A673 (cell line): ENCODE results near the gene MRM3. TPM values are rescaled to one million over a fixed set of nuclear protein-coding genes. Genes with fewer than 3 reads are reported as not detected.

ENCODE experiments used
- BruUV-seq: library from RNA; stranded (reverse); fragments of 400-500 nt; replicated peaks from 2 replicates; lab custom pipeline; 2021; lab: Mats Ljungman, UMichigan
- CTCF ChIA-PET: fragments of 300-600 bp; sonication (Branson Sonifier 250); formaldehyde crosslinking; loops from one replicate; lab custom pipeline; 2022; ENCODE audit warnings: antibody characterized with exemption; lab: Charles Lee
- POLR2A ChIA-PET: fragments of 300-600 bp; sonication (Branson Sonifier 250); formaldehyde crosslinking; loops from one replicate; lab custom pipeline; 2022; ENCODE audit warnings: antibody characterized with exemption; ENCODE audit not compliant: low non-redundant PET; lab: Charles Lee
- DNase-seq: peaks from one replicate; pipeline ENCODE4 v3.0.0-alpha.2; 2015; ENCODE audit warnings: low spot score
- H3K27ac ChIP-seq: fragments of 200-600 bp; sonication (generic); 2 replicates; pipeline ENCODE4 v1.5.1; 2016; ENCODE audit warnings: mixed run types, low read depth, mild to moderate bottlenecking, mixed read lengths, antibody characterized with exemption, low read length; ENCODE audit not compliant: poor library complexity, severe bottlenecking
- H3K27me3 ChIP-seq: fragments of 200-600 bp; sonication (generic); replicated peaks from 2 replicates; pipeline ENCODE4 v1.6.1; 2017; ENCODE audit warnings: mixed run types, low read depth, mild to moderate bottlenecking, mixed read lengths, antibody characterized with exemption, low read length; ENCODE audit not compliant: insufficient read depth, poor library complexity
- H3K36me3 ChIP-seq: fragments of 200-600 bp; sonication (generic); 2 replicates; pipeline ENCODE4 v1.6.1; 2016; ENCODE audit warnings: mixed run types, mild to moderate bottlenecking, mixed read lengths, antibody characterized with exemption, low read length; ENCODE audit not compliant: insufficient read depth, poor library complexity, severe bottlenecking
- H3K4me1 ChIP-seq: fragments of 200-600 bp; sonication (generic); 2 replicates; pipeline ENCODE4 v1.6.1; 2017; ENCODE audit warnings: mixed run types, mild to moderate bottlenecking, mixed read lengths, antibody characterized with exemption, low read length; ENCODE audit not compliant: insufficient read depth, poor library complexity, severe bottlenecking
- H3K4me3 ChIP-seq: fragments of 200-600 bp; sonication (generic); 2 replicates; pipeline ENCODE4 v1.5.1; 2016; ENCODE audit warnings: low read depth, mixed run types, mild to moderate bottlenecking, mixed read lengths, low read length; ENCODE audit not compliant: poor library complexity, severe bottlenecking
- H3K9me3 ChIP-seq: fragments of 200-600 bp; sonication (generic); 2 replicates; pipeline ENCODE4 v1.6.1; 2016; ENCODE audit warnings: mixed run types, low read depth, mild to moderate bottlenecking, mixed read lengths, antibody characterized with exemption, low read length; ENCODE audit not compliant: poor library complexity, severe bottlenecking
- EZH2 ChIP-seq: fragments of 200-600 bp; sonication (generic); IDR thresholded peaks from 2 replicates; pipeline ENCODE4 v1.6.1; 2017; ENCODE audit warnings: borderline replicate concordance, low read depth, mild to moderate bottlenecking, mixed read lengths, antibody characterized with exemption, low read length; ENCODE audit not compliant: poor library complexity, severe bottlenecking
- intact Hi-C: fragments of 100-400 bp; cut with micrococcal nuclease; formaldehyde crosslinking; loops from one replicate; pipeline ENCODE4 v1.10.0; 2022; ENCODE audit not compliant: unreplicated experiment
- total RNA-seq: library from RNA; stranded (reverse); gene quantifications from 2 replicates; pipeline ENCODE4 v1.2.3, GENCODE V29; 2021
- TF ChIP-seq, protein P1 (sequence below): fragments of 300-800, 200-600 bp; sonication (generic); conservative IDR thresholded peaks from 2 replicates; pipeline ENCODE4 v1.5.1; 2017; ENCODE audit warnings: low read depth, mild to moderate bottlenecking, antibody characterized with exemption, low read length, moderate library complexity, mixed read lengths

The MRM3 gene
- total RNA-seq, 1 experiment from 2014 or later = 39.5 TPM

DNA sequence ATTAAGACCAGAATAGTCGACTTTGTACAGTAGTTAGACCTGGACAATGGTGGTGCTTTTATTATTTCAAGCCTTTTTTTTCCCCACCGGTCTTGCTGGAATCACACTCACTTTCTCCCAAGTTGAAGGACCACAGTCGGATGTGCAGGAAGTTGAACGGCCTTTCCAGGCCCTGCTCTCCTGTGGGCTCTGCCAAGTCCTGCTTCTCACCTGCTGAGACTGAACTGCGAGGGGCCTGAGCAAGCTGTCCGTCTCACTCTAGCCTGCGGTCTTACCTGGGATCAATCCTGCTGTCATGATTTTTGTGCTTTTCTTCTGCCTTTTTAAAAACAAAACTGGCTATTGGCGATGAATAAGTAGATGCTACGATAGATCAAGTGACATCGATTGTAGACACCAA is 48.4 kb upstream of the MRM3 start:
- TF ChIP-seq, protein P1, sequence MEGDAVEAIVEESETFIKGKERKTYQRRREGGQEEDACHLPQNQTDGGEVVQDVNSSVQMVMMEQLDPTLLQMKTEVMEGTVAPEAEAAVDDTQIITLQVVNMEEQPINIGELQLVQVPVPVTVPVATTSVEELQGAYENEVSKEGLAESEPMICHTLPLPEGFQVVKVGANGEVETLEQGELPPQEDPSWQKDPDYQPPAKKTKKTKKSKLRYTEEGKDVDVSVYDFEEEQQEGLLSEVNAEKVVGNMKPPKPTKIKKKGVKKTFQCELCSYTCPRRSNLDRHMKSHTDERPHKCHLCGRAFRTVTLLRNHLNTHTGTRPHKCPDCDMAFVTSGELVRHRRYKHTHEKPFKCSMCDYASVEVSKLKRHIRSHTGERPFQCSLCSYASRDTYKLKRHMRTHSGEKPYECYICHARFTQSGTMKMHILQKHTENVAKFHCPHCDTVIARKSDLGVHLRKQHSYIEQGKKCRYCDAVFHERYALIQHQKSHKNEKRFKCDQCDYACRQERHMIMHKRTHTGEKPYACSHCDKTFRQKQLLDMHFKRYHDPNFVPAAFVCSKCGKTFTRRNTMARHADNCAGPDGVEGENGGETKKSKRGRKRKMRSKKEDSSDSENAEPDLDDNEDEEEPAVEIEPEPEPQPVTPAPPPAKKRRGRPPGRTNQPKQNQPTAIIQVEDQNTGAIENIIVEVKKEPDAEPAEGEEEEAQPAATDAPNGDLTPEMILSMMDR = no peak
- no peak for TF ChIP-seq EZH2
- Histone ChIP-seq H3K27ac (no peak overlapping the region), H3K4me3 (peak overlapping the region; percentile 89), H3K9me3 (no peaks in the 10 kb centered on the region), H3K4me1 (no peaks in the 10 kb centered on the region), H3K36me3 (peaks cover 35% of the 10 kb centered on the region), H3K27me3 (no peaks in the 10 kb centered on the region)
- POLR2A ChIA-PET = no interaction called here
- CTCF ChIA-PET = no interaction called here
- intact Hi-C loops = no loop called here
- TSS peak; percentile 54 for BruUV-seq
- DNase-seq = no peak

DNA sequence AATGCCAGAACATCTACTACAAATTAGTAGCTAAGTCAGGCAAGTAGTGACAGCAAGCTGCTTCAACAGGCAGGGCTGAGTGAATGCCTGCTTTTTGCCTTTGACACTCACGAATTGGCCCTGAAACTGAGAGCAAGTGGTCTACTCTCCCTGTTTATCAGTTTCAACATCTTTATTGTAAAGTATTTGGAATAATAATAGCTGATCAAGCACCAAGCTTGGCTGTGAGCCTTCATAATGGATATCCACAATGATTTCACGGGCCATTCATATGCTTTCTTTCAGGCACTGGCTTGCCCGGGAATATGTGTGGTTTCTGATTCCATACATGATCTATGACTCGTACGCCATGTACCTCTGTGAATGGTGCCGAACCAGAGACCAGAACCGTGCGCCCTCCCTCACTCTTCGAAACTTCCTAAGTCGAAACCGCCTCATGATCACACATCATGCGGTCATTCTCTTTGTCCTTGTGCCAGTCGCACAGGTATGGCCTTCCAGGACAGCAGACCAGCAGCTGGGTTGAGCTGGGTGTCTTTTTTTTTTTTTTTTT is 44.5 kb upstream of the MRM3 start:
- POLR2A ChIA-PET = no interaction called here
- intact Hi-C loops = no loop called here
- no TSS peak for BruUV-seq
- Histone ChIP-seq H3K27ac (no peak overlapping the region), H3K9me3 (no peaks in the 10 kb centered on the region), H3K4me3 (no peak overlapping the region), H3K4me1 (no peaks in the 10 kb centered on the region), H3K27me3 (no peaks in the 10 kb centered on the region), H3K36me3 (peaks cover 68% of the 10 kb centered on the region)
- TF ChIP-seq, protein P1 = no peak
- no peak for DNase-seq
- CTCF ChIA-PET = interaction anchor here (0.6 kb wide), 1 partner anchor 109 kb away, joined by 6 read pairs; no protein-coding TSS in a partner anchor

DNA sequence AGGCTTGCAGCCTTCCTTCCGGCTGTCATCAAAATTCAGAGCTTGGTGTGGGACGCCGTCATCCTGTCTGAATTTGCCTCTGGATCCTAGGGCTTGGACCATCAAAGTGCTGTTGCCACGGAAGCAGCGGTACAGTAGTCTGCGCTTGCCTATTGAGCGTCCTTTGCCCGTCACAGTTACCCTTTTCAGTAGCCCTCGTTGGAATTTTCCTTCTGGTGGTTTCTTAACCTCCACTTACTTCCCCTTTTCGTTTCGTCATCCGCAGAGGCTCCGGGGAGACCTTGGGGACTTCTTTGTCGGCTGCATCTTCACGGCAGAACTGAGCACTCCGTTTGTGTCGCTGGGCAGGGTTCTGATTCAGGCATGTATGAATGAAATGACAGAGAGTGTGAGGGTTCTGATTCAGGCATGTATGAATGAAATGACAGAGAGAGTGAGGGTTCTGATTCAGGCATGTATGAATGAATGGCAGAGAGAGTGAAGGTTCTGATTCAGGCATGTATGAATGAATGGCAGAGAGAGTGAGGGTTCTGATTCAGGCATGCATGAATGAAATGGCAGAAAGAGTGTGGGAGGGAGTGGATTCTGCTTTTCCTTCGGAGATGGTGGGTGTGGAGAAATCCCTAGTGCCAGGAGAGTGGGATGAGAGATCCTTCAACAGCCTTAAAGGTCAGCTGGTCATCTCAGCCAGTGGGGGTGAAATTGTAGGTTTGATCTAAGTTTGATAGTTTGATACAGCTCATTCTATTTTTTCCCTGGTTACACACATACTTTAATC is 41.7 kb upstream of the MRM3 start:
- no peak overlapping the region for H3K27ac ChIP-seq
- intact Hi-C loops = no loop called here
- H3K27me3 ChIP-seq = no peaks in the 10 kb centered on the region
- no peaks in the 10 kb centered on the region for H3K4me1 ChIP-seq
- BruUV-seq = no TSS peak
- peaks cover 84% of the 10 kb centered on the region for H3K36me3 ChIP-seq
- ChIA-PET CTCF (no interaction called here), POLR2A (interaction anchor here (0.6 kb wide), 1 partner anchor 159 kb away, joined by 3 read pairs; no protein-coding TSS in a partner anchor)
- DNase-seq = no peak
- no peak for TF ChIP-seq EZH2
- TF ChIP-seq, protein P1 = no peak
- H3K4me3 ChIP-seq = no peak overlapping the region
- no peaks in the 10 kb centered on the region for H3K9me3 ChIP-seq
